H1 (cell line): ENCODE measurements around the gene FARS2. TPM values are rescaled to one million over a fixed set of nuclear protein-coding genes. Genes with fewer than 3 reads are reported as not detected.

Experiments
- CTCF ChIA-PET: fragments of 300-600 bp; sonication (Branson Sonifier 250); formaldehyde crosslinking; loops from one replicate; lab custom pipeline; 2021; ENCODE audit not compliant: partially characterized antibody; lab: Charles Lee
- POLR2A ChIA-PET: fragments of 300-600 bp; sonication (Branson Sonifier 250); formaldehyde crosslinking; loops from one replicate; lab custom pipeline; 2021; ENCODE audit warnings: inconsistent platforms; ENCODE audit not compliant: partially characterized antibody; lab: Charles Lee
- DNase-seq, 2 experiments: peaks; one replicate each; pipeline versions ENCODE4 v3.0.0 to v3.0.0-alpha.2; 2010 to 2022; ENCODE audit warnings: low spot score in 2 of 2, low read depth in 1 of 2, mixed read lengths in 1 of 2
- FAIRE-seq: peaks from 2 replicates; lab custom pipeline; 2011; peaks lifted over from hg19 to GRCh38; lab: Jason Lieb, UNC
- H2AFZ ChIP-seq: 2 replicates; pipeline ENCODE4 v1.8.1; 2012; ENCODE audit warnings: low read length, inconsistent platforms
- H2AK5ac ChIP-seq: 2 replicates; pipeline ENCODE4 v1.6.1; 2013; ENCODE audit warnings: low read depth, low read length
- H2BK120ac ChIP-seq: replicated peaks from 2 replicates; pipeline ENCODE3; 2013; ENCODE audit warnings: low read depth, low read length, inconsistent platforms
- H2BK12ac ChIP-seq: 2 replicates; pipeline ENCODE4 v1.6.1; 2013; ENCODE audit warnings: low read depth, low read length
- H2BK15ac ChIP-seq: 2 replicates; pipeline ENCODE4 v1.6.1; 2013; ENCODE audit warnings: low read length
- H2BK20ac ChIP-seq: 2 replicates; pipeline ENCODE4 v1.6.1; 2013; ENCODE audit warnings: low read length
- H2BK5ac ChIP-seq: 2 replicates; pipeline ENCODE4 v1.6.1; 2013; ENCODE audit warnings: low read depth, low read length
- H3K14ac ChIP-seq: 2 replicates; pipeline ENCODE4 v1.6.1; 2013; ENCODE audit warnings: inconsistent platforms; ENCODE audit not compliant: insufficient read length
- H3K18ac ChIP-seq: 2 replicates; pipeline ENCODE4 v1.6.1; 2013; ENCODE audit warnings: low read length; ENCODE audit errors: extremely low read depth
- H3K23ac ChIP-seq: 2 replicates; pipeline ENCODE4 v1.6.1; 2013; ENCODE audit warnings: inconsistent platforms; ENCODE audit not compliant: insufficient read length
- H3K23me2 ChIP-seq: 2 replicates; pipeline ENCODE4 v1.6.1; 2013; ENCODE audit warnings: low read depth, low read length
- H3K27ac ChIP-seq: 2 replicates; pipeline ENCODE4 v1.6.1; 2011; ENCODE audit warnings: low read depth, low read length, inconsistent platforms
- H3K27me3 ChIP-seq, 4 experiments: replicated peaks in 1 of 4; 1 replicate in 1 of 4; 2 replicates in 3 of 4; pipeline versions ENCODE4 v1.6.1 to v1.8.1; 2011 to 2013; ENCODE audit warnings: low read length in 3 of 4, mild to moderate bottlenecking in 3 of 4, inconsistent platforms in 2 of 4, mixed read lengths in 2 of 4, moderate library complexity in 1 of 4; ENCODE audit not compliant: control insufficient read depth in 3 of 4, insufficient read depth in 3 of 4; ENCODE audit errors: extremely low read depth in 1 of 4
- H3K36me3 ChIP-seq, 4 experiments: 2 replicates each; pipeline versions ENCODE4 v1.6.1 to v1.8.1; 2011 to 2013; ENCODE audit warnings: mild to moderate bottlenecking in 4 of 4, low read length in 3 of 4, moderate library complexity in 2 of 4, control low read depth in 1 of 4, inconsistent platforms in 1 of 4; ENCODE audit not compliant: insufficient read depth in 4 of 4, control insufficient read depth in 2 of 4
- H3K4ac ChIP-seq: replicated peaks from 2 replicates; pipeline ENCODE3; 2013; ENCODE audit warnings: low read length, low read depth, mixed read lengths, inconsistent platforms; ENCODE audit not compliant: insufficient read length
- H3K4me1 ChIP-seq, 4 experiments: replicated peaks in 1 of 4; 1 replicate in 1 of 4; 2 replicates in 3 of 4; pipeline versions ENCODE4 v1.6.1 to v1.8.1; 2011 to 2013; ENCODE audit warnings: low read length in 3 of 4, inconsistent platforms in 2 of 4, mixed read lengths in 1 of 4; ENCODE audit not compliant: insufficient read depth in 4 of 4, control insufficient read depth in 3 of 4
- H3K4me2 ChIP-seq, 2 experiments: 2 replicates each; pipeline versions ENCODE4 v1.6.1 to v1.8.1; 2011 to 2013; ENCODE audit warnings: low read depth in 2 of 2, low read length in 2 of 2, control low read depth in 1 of 2, inconsistent platforms in 1 of 2, mild to moderate bottlenecking in 1 of 2; ENCODE audit not compliant: insufficient read depth in 1 of 2
- H3K4me3 ChIP-seq, 4 experiments: fragments of 200-600, 300-600 bp in 1 of 4; sonication (generic), shearing (Covaris generic), sonication (Bioruptor Twin) in 1 of 4; 2 replicates each; pipeline versions ENCODE4 v1.5.1 to v1.8.1; 2011 to 2016; ENCODE audit warnings: low read length in 4 of 4, low read depth in 3 of 4, control low read depth in 2 of 4, inconsistent platforms in 2 of 4, mild to moderate bottlenecking in 2 of 4, mixed read lengths in 1 of 4, moderate library complexity in 1 of 4; ENCODE audit not compliant: insufficient read depth in 2 of 4; ENCODE audit errors: extremely low read depth in 1 of 4
- H3K56ac ChIP-seq: replicated peaks from 2 replicates; pipeline ENCODE3; 2013; ENCODE audit warnings: low read depth, mild to moderate bottlenecking, mixed read lengths, low read length, inconsistent platforms; ENCODE audit not compliant: insufficient read length
- H3K79me1 ChIP-seq: 2 replicates; pipeline ENCODE4 v1.6.1; 2013; ENCODE audit warnings: low read depth, low read length, control low read depth
- H3K79me2 ChIP-seq, 2 experiments: 2 replicates each; pipeline versions ENCODE4 v1.6.1 to v1.8.1; 2012 to 2013; ENCODE audit warnings: low read length in 2 of 2, mild to moderate bottlenecking in 2 of 2, inconsistent platforms in 1 of 2; ENCODE audit not compliant: insufficient read depth in 2 of 2, control insufficient read depth in 1 of 2
- H3K9ac ChIP-seq, 4 experiments: replicated peaks in 1 of 4; 1 replicate in 1 of 4; 2 replicates in 3 of 4; pipeline versions ENCODE4 v1.6.1 to v1.8.1; 2011 to 2013; ENCODE audit warnings: low read depth in 3 of 4, low read length in 3 of 4, control low read depth in 2 of 4, mild to moderate bottlenecking in 2 of 4, moderate library complexity in 2 of 4, inconsistent platforms in 1 of 4; ENCODE audit errors: extremely low read depth in 1 of 4
- H3K9me3 ChIP-seq, 2 experiments: 2 replicates each; pipeline versions ENCODE4 v1.6.1 to v1.8.1; 2012 to 2013; ENCODE audit warnings: mild to moderate bottlenecking in 2 of 2, moderate library complexity in 2 of 2, control low read depth in 1 of 2, inconsistent platforms in 1 of 2, low read depth in 1 of 2, low read length in 1 of 2, mixed read lengths in 1 of 2; ENCODE audit not compliant: insufficient read depth in 2 of 2
- H4K20me1 ChIP-seq, 2 experiments: replicated peaks in 1 of 2; 2 replicates each; pipeline versions ENCODE3 to v1.8.1; 2011 to 2013; ENCODE audit warnings: inconsistent platforms in 2 of 2, low read length in 2 of 2, mild to moderate bottlenecking in 1 of 2; ENCODE audit not compliant: insufficient read depth in 2 of 2, control insufficient read depth in 1 of 2
- H4K5ac ChIP-seq: 2 replicates; pipeline ENCODE4 v1.6.1; 2013; ENCODE audit warnings: low read length, low read depth, mixed read lengths, inconsistent platforms; ENCODE audit not compliant: insufficient read length
- H4K8ac ChIP-seq: 2 replicates; pipeline ENCODE4 v1.8.0; 2013; ENCODE audit warnings: mild to moderate bottlenecking, moderate library complexity, low read length, inconsistent platforms; ENCODE audit not compliant: insufficient read depth; ENCODE audit errors: extremely low read depth
- H4K91ac ChIP-seq: replicated peaks from 2 replicates; pipeline ENCODE3; 2013; ENCODE audit warnings: low read length, mixed read lengths, inconsistent platforms; ENCODE audit not compliant: insufficient read length
- BRCA1 ChIP-seq: IDR thresholded peaks from 2 replicates; pipeline ENCODE4 v1.6.1; 2012; ENCODE audit warnings: low read depth, low read length, improper control_type of control experiment
- CHD1 ChIP-seq: IDR thresholded peaks from 2 replicates; pipeline ENCODE4 v1.6.1; 2012; ENCODE audit warnings: low read depth, low read length, improper control_type of control experiment
- EGR1 ChIP-seq: IDR thresholded peaks from 2 replicates; pipeline ENCODE4 v1.6.1; 2011; ENCODE audit warnings: low read depth, low read length, borderline replicate concordance
- EP300 ChIP-seq, 2 experiments: IDR thresholded peaks; 1 replicate in 1 of 2; 2 replicates in 1 of 2; pipeline ENCODE4 v1.6.1; 2011 to 2012; ENCODE audit warnings: low read depth in 2 of 2, low read length in 2 of 2, mild to moderate bottlenecking in 2 of 2, borderline replicate concordance in 1 of 2, inconsistent platforms in 1 of 2, moderate library complexity in 1 of 2
- EZH2 ChIP-seq: fragments of 200-600 bp; sonication (generic); IDR thresholded peaks from 2 replicates; pipeline ENCODE4 v1.7.1; 2012; ENCODE audit warnings: low read depth, mild to moderate bottlenecking, moderate library complexity, low read length, inconsistent platforms; ENCODE audit not compliant: severe bottlenecking
- JUN ChIP-seq: IDR thresholded peaks from 2 replicates; pipeline ENCODE4 v1.6.1; 2011; ENCODE audit warnings: low read depth, mild to moderate bottlenecking, improper control_type of control experiment, low read length
- KDM1A ChIP-seq: fragments of 200-600, 300-600 bp; sonication (generic); IDR thresholded peaks from 2 replicates; pipeline ENCODE4 v1.7.1; 2016; ENCODE audit warnings: mild to moderate bottlenecking, low read length, borderline replicate concordance
- MAFK ChIP-seq: IDR thresholded peaks from 2 replicates; pipeline ENCODE4 v1.6.1; 2012; ENCODE audit warnings: low read depth, mild to moderate bottlenecking, improper control_type of control experiment, low read length
- RFX5 ChIP-seq: IDR thresholded peaks from 2 replicates; pipeline ENCODE4 v1.6.1; 2011; ENCODE audit warnings: low read depth, low read length, improper control_type of control experiment, borderline replicate concordance
- WGBS, 2 experiments: shearing (Covaris generic) in 1 of 2; methylation state at CpG; one replicate each; pipeline versions ENCODE4 v1.1.6 to v1.1.7; 2013 to 2015; ENCODE audit warnings: low lambda C conversion rate in 2 of 2, mixed read lengths in 2 of 2, inconsistent platforms in 1 of 2, low coverage in 1 of 2, missing lambda C conversion rate in 1 of 2; ENCODE audit not compliant: insufficient replicate concordance in 2 of 2, insufficient coverage in 1 of 2, insufficient read length in 1 of 2; ENCODE audit errors: extremely low coverage in 1 of 2, missing lambda C conversion rate in 1 of 2; 5-methylcytosine and 5-hydroxymethylcytosine counted together
- polyA plus RNA-seq, 7 experiments: library from polyadenylated mRNA; depleted of rRNA in 3 of 7; stranded (reverse) in 5 of 7; unstranded in 2 of 7; fragments of >200 nt in 5 of 7; fragments of 200-250 nt in 2 of 7; gene quantifications; 1 replicate in 5 of 7; 2 replicates in 1 of 7; 4 replicates in 1 of 7; pipeline versions ENCODE4 v1.2.1 to v1.2.3, GENCODE V29; 2011 to 2013; ENCODE audit warnings: missing spikeins in 2 of 7, mixed read lengths in 2 of 7
- total RNA-seq: library from RNA; stranded (reverse); fragmentation: NEBNext Ultra II Directional; extraction: Animal tissue kit (Norgen Biotek cat#: 25700); gene quantifications from 2 replicates; pipeline ENCODE4 v1.2.1, GENCODE V29; 2021
- TF ChIP-seq, protein P1 (sequence below): IDR thresholded peaks from 2 replicates; pipeline ENCODE4 v1.6.1; 2011; ENCODE audit warnings: low read depth, mild to moderate bottlenecking, low read length; ENCODE audit not compliant: insufficient read depth

The FARS2 gene
- total and polyA plus RNA-seq, 2 of the 8 experiments (the other 6 are each of a cell fraction or from before 2014, with no cell fraction given): 11.7 to 14.4 TPM

GRCh38 chr6:5229356-5229755 lies 32.0 kb upstream of the FARS2 start:
- Histone ChIP-seq H3K4me3 (no peak overlapping the region), H3K23ac (no peak overlapping the region)

More at GRCh38 chr6:5229356-5229755, 32.0 kb upstream of the FARS2 start:
- H3K4me1 ChIP-seq: peaks cover 0 to 6% (median 0%) of the 10 kb centered on the region in 4 experiments; a peak in 2 of 7 replicates
- no peak overlapping the region for H2AK5ac ChIP-seq
- CTCF ChIA-PET: interaction anchor here (1.0 to 2.2 kb wide), 3 partner anchors 19 to 74 kb away, joined by 3 to 6 read pairs (median 3); no protein-coding TSS in a partner anchor
- H3K27ac ChIP-seq: no peak overlapping the region
- no peak overlapping the region for H4K8ac ChIP-seq
- no peak overlapping the region for H2BK5ac ChIP-seq
- no peak overlapping the region for H3K14ac ChIP-seq
- POLR2A ChIA-PET: no interaction called here
- H4K5ac ChIP-seq: no peak overlapping the region
- 78% methylated on average over 3 of the region's 3 CpGs; no CpG with 5 or more reads in 1 of the 2 experiments for WGBS, 2 experiments
- peaks cover 2% of the 10 kb centered on the region for H3K79me1 ChIP-seq
- no peaks in the 10 kb centered on the region for H3K27me3 ChIP-seq
- no peak overlapping the region for H2BK20ac ChIP-seq
- FAIRE-seq (no peak), DNase-seq (no peak)
- peaks cover 0 to 9% of the 10 kb centered on the region in 2 experiments for H4K20me1 ChIP-seq
- no peak overlapping the region for H2BK120ac ChIP-seq
- H3K79me2 ChIP-seq: peaks cover 0 to 2% of the 10 kb centered on the region in 2 experiments; a peak in 1 of 4 replicates
- no peak overlapping the region for H2BK15ac ChIP-seq
- H3K9ac ChIP-seq: no peak overlapping the region
- H3K4ac ChIP-seq: no peak overlapping the region
- no peak overlapping the region for H3K18ac ChIP-seq
- no peaks in the 10 kb centered on the region for H3K9me3 ChIP-seq
- no peak overlapping the region for H2AFZ ChIP-seq
- no peak overlapping the region for H3K4me2 ChIP-seq
- no peak for TF ChIP-seq EGR1
- TF ChIP-seq EZH2: no peak
- no peak for TF ChIP-seq RFX5
- no peak for TF ChIP-seq JUN
- TF ChIP-seq, protein P1, sequence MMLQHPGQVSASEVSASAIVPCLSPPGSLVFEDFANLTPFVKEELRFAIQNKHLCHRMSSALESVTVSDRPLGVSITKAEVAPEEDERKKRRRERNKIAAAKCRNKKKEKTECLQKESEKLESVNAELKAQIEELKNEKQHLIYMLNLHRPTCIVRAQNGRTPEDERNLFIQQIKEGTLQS: no peak
- TF ChIP-seq CHD1: no peak
- TF ChIP-seq EP300 (IDR thresholded peaks at IDR 0.05; ENCODE audit: borderline replicate concordance in 1 of 2, low read depth in 2 of 2, low read length in 2 of 2): no peak
- no peak for TF ChIP-seq BRCA1
- no peak for TF ChIP-seq MAFK
- no peak for TF ChIP-seq KDM1A
- no peaks in the 10 kb centered on the region for H3K36me3 ChIP-seq
- no peak overlapping the region for H4K91ac ChIP-seq
- H3K56ac ChIP-seq: no peak overlapping the region
- no peaks in the 10 kb centered on the region for H3K23me2 ChIP-seq
- H2BK12ac ChIP-seq: no peak overlapping the region
